ENCODE results near the gene PALB2. TPM values are rescaled to one million over a fixed set of nuclear protein-coding genes. Genes with fewer than 3 reads are reported as not detected.

Gene PALB2
- total and polyA plus RNA-seq, 9 of the 15 experiments (the other 6 are each of a cell fraction or from before 2014, with no cell fraction given) = 7.0 to 25.8 (median 15.2) TPM

GRCh38 chr16:23556881-23557778 lies 84.0 kb downstream of the PALB2 start, which contains the start of the genes EARS2 and UBFD1 (continued):
- TF ChIP-seq TAF7 (tag; IDR thresholded peaks at IDR 0.05) (peak; percentile 18; the same call in 1 of the 2 replicates), CBX2 (IDR thresholded peaks at IDR 0.05; ENCODE audit: insufficient read depth, low read length, poor library complexity, severe bottlenecking) (no peak), NR2C1 (IDR thresholded peaks at IDR 0.05) (peak; percentile 87), NR2C1 (tag; IDR thresholded peaks at IDR 0.05) (peak; percentile 90), RHOXF2B (CRISPR knock-in tag; conservative IDR thresholded peaks at IDR 0.05) (no peak), E2F5 (CRISPR knock-in tag; IDR thresholded peaks at IDR 0.05) (no peak), SNIP1 (IDR thresholded peaks at IDR 0.05; ENCODE audit: low read depth) (no peak), CAMTA2 (CRISPR knock-in tag; conservative IDR thresholded peaks at IDR 0.05) (no peak), ZKSCAN3 (CRISPR knock-in tag; IDR thresholded peaks at IDR 0.05) (no peak), ZNF224 (CRISPR knock-in tag; IDR thresholded peaks at IDR 0.05) (no peak), MYBL2 (IDR thresholded peaks at IDR 0.05; ENCODE audit: low read depth) (no peak; the same call in 1 of the 2 replicates), MYBL2 (CRISPR knock-in tag; IDR thresholded peaks at IDR 0.05; ENCODE audit: borderline replicate concordance) (no peak), FOXP1 (CRISPR knock-in tag; IDR thresholded peaks at IDR 0.05) (peak; percentile 55; the same call in 1 of the 2 replicates), PTBP1 (IDR thresholded peaks at IDR 0.05; ENCODE audit: low read depth, low read length) (peak; percentile 97), SP1 (CRISPR knock-in tag; IDR thresholded peaks at IDR 0.05) (peak; percentile 100)
- TF ChIP-seq, protein P1, sequence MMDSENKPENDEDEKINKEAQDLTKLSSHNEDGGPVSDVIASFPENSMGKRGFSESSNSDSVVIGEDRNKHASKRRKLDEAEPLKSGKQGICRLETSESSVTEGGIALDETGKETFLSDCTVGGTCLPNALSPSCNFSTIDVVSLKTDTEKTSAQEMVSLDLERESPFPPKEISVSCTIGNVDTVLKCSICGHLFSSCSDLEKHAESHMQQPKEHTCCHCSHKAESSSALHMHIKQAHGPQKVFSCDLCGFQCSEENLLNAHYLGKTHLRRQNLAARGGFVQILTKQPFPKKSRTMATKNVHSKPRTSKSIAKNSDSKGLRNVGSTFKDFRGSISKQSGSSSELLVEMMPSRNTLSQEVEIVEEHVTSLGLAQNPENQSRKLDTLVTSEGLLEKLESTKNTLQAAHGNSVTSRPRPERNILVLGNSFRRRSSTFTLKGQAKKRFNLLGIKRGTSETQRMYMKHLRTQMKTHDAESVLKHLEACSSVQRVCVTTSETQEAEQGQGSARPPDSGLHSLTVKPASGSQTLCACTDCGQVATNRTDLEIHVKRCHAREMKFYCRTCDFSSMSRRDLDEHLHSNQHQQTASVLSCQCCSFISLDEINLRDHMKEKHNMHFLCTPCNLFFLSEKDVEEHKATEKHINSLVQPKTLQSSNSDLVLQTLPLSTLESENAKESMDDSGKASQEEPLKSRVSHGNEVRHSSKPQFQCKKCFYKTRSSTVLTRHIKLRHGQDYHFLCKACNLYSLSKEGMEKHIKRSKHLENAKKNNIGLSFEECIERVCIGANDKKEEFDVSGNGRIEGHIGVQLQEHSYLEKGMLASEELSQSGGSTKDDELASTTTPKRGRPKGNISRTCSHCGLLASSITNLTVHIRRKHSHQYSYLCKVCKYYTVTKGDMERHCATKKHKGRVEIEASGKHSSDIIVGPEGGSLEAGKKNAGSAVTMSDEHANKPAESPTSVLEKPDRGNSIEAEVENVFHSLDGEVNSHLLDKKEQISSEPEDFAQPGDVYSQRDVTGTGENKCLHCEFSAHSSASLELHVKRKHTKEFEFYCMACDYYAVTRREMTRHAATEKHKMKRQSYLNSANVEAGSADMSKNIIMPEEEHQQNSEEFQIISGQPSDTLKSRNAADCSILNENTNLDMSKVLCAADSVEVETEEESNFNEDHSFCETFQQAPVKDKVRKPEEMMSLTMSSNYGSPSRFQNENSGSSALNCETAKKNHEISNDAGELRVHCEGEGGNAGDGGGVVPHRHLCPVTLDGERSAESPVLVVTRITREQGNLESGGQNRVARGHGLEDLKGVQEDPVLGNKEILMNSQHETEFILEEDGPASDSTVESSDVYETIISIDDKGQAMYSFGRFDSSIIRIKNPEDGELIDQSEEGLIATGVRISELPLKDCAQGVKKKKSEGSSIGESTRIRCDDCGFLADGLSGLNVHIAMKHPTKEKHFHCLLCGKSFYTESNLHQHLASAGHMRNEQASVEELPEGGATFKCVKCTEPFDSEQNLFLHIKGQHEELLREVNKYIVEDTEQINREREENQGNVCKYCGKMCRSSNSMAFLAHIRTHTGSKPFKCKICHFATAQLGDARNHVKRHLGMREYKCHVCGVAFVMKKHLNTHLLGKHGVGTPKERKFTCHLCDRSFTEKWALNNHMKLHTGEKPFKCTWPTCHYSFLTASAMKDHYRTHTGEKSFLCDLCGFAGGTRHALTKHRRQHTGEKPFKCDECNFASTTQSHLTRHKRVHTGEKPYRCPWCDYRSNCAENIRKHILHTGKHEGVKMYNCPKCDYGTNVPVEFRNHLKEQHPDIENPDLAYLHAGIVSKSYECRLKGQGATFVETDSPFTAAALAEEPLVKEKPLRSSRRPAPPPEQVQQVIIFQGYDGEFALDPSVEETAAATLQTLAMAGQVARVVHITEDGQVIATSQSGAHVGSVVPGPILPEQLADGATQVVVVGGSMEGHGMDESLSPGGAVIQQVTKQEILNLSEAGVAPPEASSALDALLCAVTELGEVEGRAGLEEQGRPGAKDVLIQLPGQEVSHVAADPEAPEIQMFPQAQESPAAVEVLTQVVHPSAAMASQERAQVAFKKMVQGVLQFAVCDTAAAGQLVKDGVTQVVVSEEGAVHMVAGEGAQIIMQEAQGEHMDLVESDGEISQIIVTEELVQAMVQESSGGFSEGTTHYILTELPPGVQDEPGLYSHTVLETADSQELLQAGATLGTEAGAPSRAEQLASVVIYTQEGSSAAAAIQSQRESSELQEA (IDR thresholded peaks at IDR 0.05; ENCODE audit: low read depth) = peak; percentile 75; the same call in 1 of the 2 replicates
- TF ChIP-seq, protein P2, sequence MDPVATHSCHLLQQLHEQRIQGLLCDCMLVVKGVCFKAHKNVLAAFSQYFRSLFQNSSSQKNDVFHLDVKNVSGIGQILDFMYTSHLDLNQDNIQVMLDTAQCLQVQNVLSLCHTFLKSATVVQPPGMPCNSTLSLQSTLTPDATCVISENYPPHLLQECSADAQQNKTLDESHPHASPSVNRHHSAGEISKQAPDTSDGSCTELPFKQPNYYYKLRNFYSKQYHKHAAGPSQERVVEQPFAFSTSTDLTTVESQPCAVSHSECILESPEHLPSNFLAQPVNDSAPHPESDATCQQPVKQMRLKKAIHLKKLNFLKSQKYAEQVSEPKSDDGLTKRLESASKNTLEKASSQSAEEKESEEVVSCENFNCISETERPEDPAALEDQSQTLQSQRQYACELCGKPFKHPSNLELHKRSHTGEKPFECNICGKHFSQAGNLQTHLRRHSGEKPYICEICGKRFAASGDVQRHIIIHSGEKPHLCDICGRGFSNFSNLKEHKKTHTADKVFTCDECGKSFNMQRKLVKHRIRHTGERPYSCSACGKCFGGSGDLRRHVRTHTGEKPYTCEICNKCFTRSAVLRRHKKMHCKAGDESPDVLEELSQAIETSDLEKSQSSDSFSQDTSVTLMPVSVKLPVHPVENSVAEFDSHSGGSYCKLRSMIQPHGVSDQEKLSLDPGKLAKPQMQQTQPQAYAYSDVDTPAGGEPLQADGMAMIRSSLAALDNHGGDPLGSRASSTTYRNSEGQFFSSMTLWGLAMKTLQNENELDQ (CRISPR knock-in tag; IDR thresholded peaks at IDR 0.05; ENCODE audit: borderline replicate concordance) = no peak

All from K562 (cell line).